ENCODE measurements around the gene C6orf89. TPM values are rescaled to one million over a fixed set of nuclear protein-coding genes. Genes with fewer than 3 reads are reported as not detected.

C6orf89 gene
- total and polyA plus RNA-seq, 11 donors: 34.0 to 86.2 (median 71.4) TPM

- Histone ChIP-seq H3K36me3 (no peaks in the 10 kb centered on the region), H3K27me3 (peaks cover 0 to 24% (median 0%) of the 10 kb centered on the region in 9 donors), H3K4me3 (peak overlapping the region; percentile 33 to 76 (median 60)), H3K27ac (peak overlapping the region; percentile 65 to 91 (median 75)), H3K9me3 (no peaks in the 10 kb centered on the region), H3K4me1 (peaks cover 4 to 61% (median 17%) of the 10 kb centered on the region in 12 donors)
- DNase-seq: peak in 4 of 5 donors; percentile 46 to 70 (median 65)
- intact Hi-C loops (cut with DNase I): loop anchor here in 2 of 10 donors (5.0 to 10.0 kb wide), 3 partner anchors 33 to 226 kb away; no protein-coding TSS in a partner anchor
- 9 to 25% (median 14%) methylated on average over 16 to 44 of the region's 44 CpGs for WGBS, 4 donors
- peak; percentile 0 to 46 (median 5) for ATAC-seq
- TF ChIP-seq CTCF (IDR thresholded peaks at IDR 0.05) (no peak), POLR2A (IDR thresholded peaks at IDR 0.05) (peak in 1 of 2 donors; percentile 20)
Observed at GRCh38 chr6:36840432-36841403, 45.0 kb upstream of the C6orf89 start.

GRCh38 chr6:36841756-36842155 is 44.0 kb upstream of the C6orf89 start:
- ATAC-seq (no peak), DNase-seq (no peak)
- Histone ChIP-seq H3K36me3 (no peaks in the 10 kb centered on the region), H3K4me3 (peak overlapping the region in 2 of 12 donors; percentile 20 to 34), H3K27me3 (peaks cover 0 to 24% (median 0%) of the 10 kb centered on the region in 9 donors), H3K4me1 (peaks cover 4 to 55% (median 17%) of the 10 kb centered on the region in 12 donors), H3K27ac (peak overlapping the region in 11 of 12 donors; percentile 55 to 91 (median 75)), H3K9me3 (no peaks in the 10 kb centered on the region)
- no peak for TF ChIP-seq CTCF (IDR thresholded peaks at IDR 0.05)
- no peak for TF ChIP-seq POLR2A (IDR thresholded peaks at IDR 0.05)
- 77 to 97% (median 83%) methylated on average over 2 of the region's 2 CpGs for WGBS, 4 donors
- intact Hi-C loops (cut with DNase I): loop anchor here in 2 of 10 donors (5.0 to 10.0 kb wide), 3 partner anchors 34 to 227 kb away; no protein-coding TSS in a partner anchor

GRCh38 chr6:36843170-36843569 is 42.6 kb upstream of the C6orf89 start:
- Histone ChIP-seq H3K4me3 (peak overlapping the region in 4 of 12 donors; percentile 10 to 34 (median 21)), H3K4me1 (peaks cover 4 to 63% (median 22%) of the 10 kb centered on the region in 12 donors), H3K27me3 (peaks cover 0 to 22% (median 0%) of the 10 kb centered on the region in 9 donors), H3K36me3 (no peaks in the 10 kb centered on the region), H3K9me3 (no peaks in the 10 kb centered on the region), H3K27ac (peak overlapping the region; percentile 16 to 91 (median 72))
- TF ChIP-seq POLR2A (IDR thresholded peaks at IDR 0.05): no peak
- no peak for TF ChIP-seq CTCF (IDR thresholded peaks at IDR 0.05)
- WGBS, 4 donors: 68 to 83% (median 78%) methylated on average over 4 of the region's 4 CpGs
- ATAC-seq: no peak
- intact Hi-C loops (cut with DNase I): loop anchor here in 2 of 10 donors (5.0 to 10.0 kb wide), 3 partner anchors 36 to 228 kb away; no protein-coding TSS in a partner anchor
- peak in 1 of 5 donors; percentile 21 for DNase-seq
